Neuronal stem cell (in vitro differentiated cells): ENCODE measurements around the gene GPBAR1.

ENCODE experiments used
- DNase-seq: peaks from one replicate; pipeline ENCODE4 v3.0.0-alpha.2; 2013; ENCODE audit warnings: low spot score
- H2AFZ ChIP-seq: one replicate; pipeline ENCODE4 v1.6.1; 2013; ENCODE audit warnings: mild to moderate bottlenecking, low read length, inconsistent platforms
- H2AK5ac ChIP-seq: 2 replicates; pipeline ENCODE4 v1.6.1; 2013; ENCODE audit warnings: low read depth, mild to moderate bottlenecking, inconsistent platforms, low read length, moderate library complexity, mixed read lengths
- H2BK120ac ChIP-seq: 2 replicates; pipeline ENCODE4 v1.6.1; 2013; ENCODE audit warnings: low read depth, mild to moderate bottlenecking, inconsistent platforms, low read length, moderate library complexity, mixed read lengths
- H2BK12ac ChIP-seq: one replicate; pipeline ENCODE4 v1.6.1; 2013; ENCODE audit warnings: low read length, inconsistent platforms
- H2BK15ac ChIP-seq: 2 replicates; pipeline ENCODE4 v1.6.1; 2013; ENCODE audit warnings: mild to moderate bottlenecking, low read length, inconsistent platforms, mixed read lengths
- H2BK5ac ChIP-seq: one replicate; pipeline ENCODE4 v1.6.1; 2013; ENCODE audit warnings: inconsistent platforms, mild to moderate bottlenecking, low read length, moderate library complexity
- H3K14ac ChIP-seq: one replicate; pipeline ENCODE4 v1.6.1; 2013; ENCODE audit warnings: low read length, inconsistent platforms
- H3K18ac ChIP-seq: 2 replicates; pipeline ENCODE4 v1.6.1; 2013; ENCODE audit warnings: low read length, inconsistent platforms
- H3K23ac ChIP-seq: 2 replicates; pipeline ENCODE4 v1.6.1; 2013; ENCODE audit warnings: low read depth, mild to moderate bottlenecking, mixed read lengths, low read length, inconsistent platforms; ENCODE audit not compliant: poor library complexity
- H3K27ac ChIP-seq: replicated peaks from 3 replicates; pipeline ENCODE4 v1.5.1; 2013; ENCODE audit warnings: low read length, inconsistent platforms
- H3K27me3 ChIP-seq, 3 experiments: 2 replicates each; pipeline ENCODE4 v1.6.1; 2013; ENCODE audit warnings: low read length in 3 of 3, mild to moderate bottlenecking in 2 of 3, inconsistent platforms in 1 of 3, low read depth in 1 of 3, mixed read lengths in 1 of 3, moderate library complexity in 1 of 3; ENCODE audit not compliant: control insufficient read depth in 3 of 3, insufficient read depth in 3 of 3
- H3K36me3 ChIP-seq, 2 donors: replicated peaks in 1 of 2; 2 replicates each; pipeline ENCODE4 v1.6.1; 2013; ENCODE audit warnings: low read length in 2 of 2; ENCODE audit not compliant: control insufficient read depth in 2 of 2, insufficient read depth in 2 of 2
- H3K4ac ChIP-seq: 2 replicates; pipeline ENCODE4 v1.6.1; 2013; ENCODE audit warnings: inconsistent platforms, mild to moderate bottlenecking, low read length, moderate library complexity
- H3K4me1 ChIP-seq, 2 donors: 1 replicate in 1 of 2; 2 replicates in 1 of 2; pipeline ENCODE4 v1.6.1; 2013; ENCODE audit warnings: low read length in 2 of 2, low read depth in 1 of 2; ENCODE audit not compliant: control insufficient read depth in 2 of 2, insufficient read depth in 1 of 2
- H3K4me2 ChIP-seq: one replicate; pipeline ENCODE4 v1.6.1; 2013; ENCODE audit warnings: mild to moderate bottlenecking, low read length, inconsistent platforms; ENCODE audit not compliant: insufficient read depth, poor library complexity, severe bottlenecking
- H3K4me3 ChIP-seq, 2 donors: 2 replicates each; pipeline ENCODE4 v1.5.1; 2013; ENCODE audit warnings: low read length in 2 of 2, mild to moderate bottlenecking in 2 of 2, inconsistent platforms in 1 of 2, moderate library complexity in 1 of 2
- H3K79me1 ChIP-seq: one replicate; pipeline ENCODE4 v1.6.1; 2013; ENCODE audit warnings: low read depth, mild to moderate bottlenecking, inconsistent platforms, low read length, moderate library complexity
- H3K9ac ChIP-seq: one replicate; pipeline ENCODE4 v1.6.1; 2013; ENCODE audit warnings: mild to moderate bottlenecking, low read depth, low read length, inconsistent platforms; ENCODE audit not compliant: poor library complexity
- H3K9me3 ChIP-seq, 2 donors: replicated peaks in 1 of 2; 2 replicates each; pipeline versions ENCODE3 to v1.6.1; 2013; ENCODE audit warnings: low read length in 2 of 2, mild to moderate bottlenecking in 2 of 2, inconsistent platforms in 1 of 2, low read depth in 1 of 2, mixed read lengths in 1 of 2, moderate library complexity in 1 of 2; ENCODE audit not compliant: control insufficient read depth in 2 of 2, insufficient read depth in 1 of 2
- H4K8ac ChIP-seq: one replicate; pipeline ENCODE4 v1.6.1; 2013; ENCODE audit warnings: low read depth, mild to moderate bottlenecking, inconsistent platforms, low read length, moderate library complexity
- H4K91ac ChIP-seq: one replicate; pipeline ENCODE4 v1.6.1; 2013; ENCODE audit warnings: low read length, low read depth, mild to moderate bottlenecking, inconsistent platforms; ENCODE audit not compliant: poor library complexity
- WGBS, 2 donors: extraction: QIAGEN DNeasy Blood & Tissue Kit; methylation state at CpG; one replicate each; pipeline ENCODE4 v1.1.7; 2013; ENCODE audit warnings: missing lambda C conversion rate in 2 of 2, mixed read lengths in 1 of 2; ENCODE audit not compliant: insufficient read length in 2 of 2, insufficient replicate concordance in 1 of 2; ENCODE audit errors: extremely low coverage in 2 of 2; 5-methylcytosine and 5-hydroxymethylcytosine counted together

GPBAR1 gene

GRCh38 chr2:218291318-218292047 is 30.7 kb downstream of the GPBAR1 start:
- Histone ChIP-seq H3K14ac (peak overlapping the region; percentile 64), H4K91ac (peak overlapping the region; percentile 5), H3K9me3 (peaks cover 0 to 4% of the 10 kb centered on the region in 2 donors), H2BK5ac (peak overlapping the region; percentile 11), H3K27me3 (peaks cover 0 to 45% (median 2%) of the 10 kb centered on the region in 3 experiments), H2BK12ac (no peak overlapping the region), H3K4me1 (peaks cover 8 to 23% of the 10 kb centered on the region in 2 donors), H3K4me2 (peak overlapping the region; percentile 58), H3K18ac (peak overlapping the region; percentile 94), H2AFZ (peak overlapping the region; percentile 72), H3K9ac (peak overlapping the region; percentile 45), H2BK15ac (peak overlapping the region; percentile 91), H3K4ac (no peak overlapping the region), H3K4me3 (no peak overlapping the region), H4K8ac (no peak overlapping the region), H2BK120ac (peak overlapping the region; percentile 96), H3K27ac (no peak overlapping the region), H3K79me1 (no peaks in the 10 kb centered on the region), H3K23ac (no peak overlapping the region), H2AK5ac (peak overlapping the region; percentile 87), H3K36me3 (no peaks in the 10 kb centered on the region)
- DNase-seq, result no peak
- no CpG with 5 or more reads among the region's 12 CpGs for WGBS, 2 donors

GRCh38 chr2:218292048-218293014 is 31.5 kb downstream of the GPBAR1 start, which contains the start of gene TMBIM1:
TSS of gene TMBIM1 (minus strand) at chr2:218292503. CDS start at chr2:218282141, 10,362 bp downstream.
- H2BK5ac ChIP-seq, result peak within 1 kb of the TSS; percentile 11
- H4K8ac ChIP-seq, result no peak within 1 kb of the TSS
- H2BK15ac ChIP-seq, result peak within 1 kb of the TSS; percentile 91
- H2BK120ac ChIP-seq, result peak within 1 kb of the TSS; percentile 96
- no peaks in the 10 kb centered on the region for H3K79me1 ChIP-seq
- WGBS, 2 donors, result no CpG with 5 or more reads among the region's 63 CpGs
- peak within 1 kb of the TSS; percentile 64 for H3K14ac ChIP-seq
- H3K23ac ChIP-seq, result no peak within 1 kb of the TSS
- no peak within 1 kb of the TSS for H3K27ac ChIP-seq
- no peaks in the 10 kb centered on the region for H3K36me3 ChIP-seq
- no peak within 1 kb of the TSS for H2BK12ac ChIP-seq
- peak within 1 kb of the TSS; percentile 57 for H3K9ac ChIP-seq
- H2AK5ac ChIP-seq, result peak within 1 kb of the TSS; percentile 87
- peaks cover 0 to 46% (median 2%) of the 10 kb centered on the region in 3 experiments for H3K27me3 ChIP-seq
- peak within 1 kb of the TSS; percentile 94 for H3K18ac ChIP-seq
- peak; percentile 61 for DNase-seq
- H4K91ac ChIP-seq, result peak within 1 kb of the TSS; percentile 5
- H3K4ac ChIP-seq, result no peak within 1 kb of the TSS
- peak within 1 kb of the TSS; percentile 58 for H3K4me2 ChIP-seq
- peaks cover 5 to 18% of the 10 kb centered on the region in 2 donors for H3K4me1 ChIP-seq
- H3K9me3 ChIP-seq, result peaks cover 0 to 4% of the 10 kb centered on the region in 2 donors
- peak within 1 kb of the TSS; percentile 72 for H2AFZ ChIP-seq
- peak within 1 kb of the TSS in 1 of 2 donors; percentile 76 for H3K4me3 ChIP-seq

GRCh38 chr2:218293715-218294429 is 33.1 kb downstream of the GPBAR1 start:
- WGBS, 2 donors, result no CpG with 5 or more reads among the region's 5 CpGs
- no peak overlapping the region for H4K91ac ChIP-seq
- no peak overlapping the region for H2BK15ac ChIP-seq
- no peak overlapping the region for H2BK5ac ChIP-seq
- no peak overlapping the region for H3K4ac ChIP-seq
- H3K14ac ChIP-seq, result no peak overlapping the region
- H3K27ac ChIP-seq, result no peak overlapping the region
- H3K9ac ChIP-seq, result no peak overlapping the region
- no peak overlapping the region for H2AK5ac ChIP-seq
- DNase-seq, result no peak
- no peaks in the 10 kb centered on the region for H3K79me1 ChIP-seq
- H2BK12ac ChIP-seq, result no peak overlapping the region
- H3K4me3 ChIP-seq, result no peak overlapping the region
- H3K9me3 ChIP-seq, result peaks cover 0 to 4% of the 10 kb centered on the region in 2 donors
- no peak overlapping the region for H4K8ac ChIP-seq
- H3K18ac ChIP-seq, result no peak overlapping the region
- H3K4me1 ChIP-seq, result peaks cover 5 to 17% of the 10 kb centered on the region in 2 donors
- no peaks in the 10 kb centered on the region for H3K36me3 ChIP-seq
- H2BK120ac ChIP-seq, result no peak overlapping the region
- H2AFZ ChIP-seq, result no peak overlapping the region
- peaks cover 0 to 46% (median 2%) of the 10 kb centered on the region in 3 experiments for H3K27me3 ChIP-seq
- no peak overlapping the region for H3K23ac ChIP-seq
- H3K4me2 ChIP-seq, result no peak overlapping the region
